Dermis blood vessel endothelial cell (primary cell): ENCODE measurements around the gene POLR3A. TPM values are rescaled to one million over a fixed set of nuclear protein-coding genes. Genes with fewer than 3 reads are reported as not detected.

Experiments used
- DNase-seq: peaks from one replicate; pipeline ENCODE4 v3.0.0; 2010
- total RNA-seq: library from RNA; depleted of rRNA; stranded (reverse); fragments of >200 nt; gene quantifications from 2 replicates; pipeline ENCODE4 v1.2.3, GENCODE V29; 2014

Gene POLR3A
- total RNA-seq, 1 donor from 2014 or later: 12.1 TPM

GRCh38 chr10:77977016-77977415, 52.3 kb downstream of the POLR3A start:
- no peak for DNase-seq

- DNase-seq: no peak
Measured at GRCh38 chr10:77975086-77975666, 54.1 kb downstream of the POLR3A start.

GRCh38 chr10:77974396-77975074, 54.8 kb downstream of the POLR3A start:
- peak; percentile 44 for DNase-seq

- no peak for DNase-seq
Measured at GRCh38 chr10:77973276-77973675, 56.0 kb downstream of the POLR3A start.

- no peak for DNase-seq
Measured at GRCh38 chr10:77972148-77972547, 57.2 kb downstream of the POLR3A start.

GRCh38 chr10:77971804-77972144, 57.5 kb downstream of the POLR3A start:
- DNase-seq: no peak

GRCh38 chr10:77970869-77971803, 58.2 kb downstream of the POLR3A start:
- DNase-seq: peak; percentile 43

- no peak for DNase-seq
Measured at GRCh38 chr10:77969114-77969513, 60.2 kb downstream of the POLR3A start.

GRCh38 chr10:77967611-77968022, 61.7 kb downstream of the POLR3A start:
- DNase-seq: no peak

- DNase-seq: no peak
Measured at GRCh38 chr10:77965294-77965693, 64.0 kb downstream of the POLR3A start.

- no peak for DNase-seq
Measured at GRCh38 chr10:77964811-77965210, 64.5 kb downstream of the POLR3A start.

- DNase-seq: no peak
Measured at GRCh38 chr10:77963901-77964300, 65.4 kb downstream of the POLR3A start.

GRCh38 chr10:77962350-77963146, 66.8 kb downstream of the POLR3A start:
- no peak for DNase-seq

- no peak for DNase-seq
Measured at GRCh38 chr10:77961668-77962067, 67.6 kb downstream of the POLR3A start.

GRCh38 chr10:77960829-77961329, 68.4 kb downstream of the POLR3A start:
- no peak for DNase-seq

GRCh38 chr10:77959887-77960455, 69.3 kb downstream of the POLR3A start:
- no peak for DNase-seq

- no peak for DNase-seq
Measured at GRCh38 chr10:77959384-77959783, 69.9 kb downstream of the POLR3A start.

- no peak for DNase-seq
Measured at GRCh38 chr10:77955136-77955535, 74.2 kb downstream of the POLR3A start.

GRCh38 chr10:77949167-77949566, 80.1 kb downstream of the POLR3A start:
- DNase-seq: peak; percentile 51

GRCh38 chr10:77946084-77946483, 83.2 kb downstream of the POLR3A start:
- DNase-seq: peak; percentile 59

GRCh38 chr10:77944519-77944918, 84.8 kb downstream of the POLR3A start:
- DNase-seq: no peak
